B cell (primary cell): Measurements from ENCODE around the gene ZNF469.

Experiments
- EZH2 ChIP-seq: IDR thresholded peaks from 2 replicates; pipeline ENCODE4 v1.6.1; 2012; ENCODE audit warnings: borderline replicate concordance, low read depth, mild to moderate bottlenecking, moderate library complexity, low read length; ENCODE audit not compliant: insufficient read depth, poor library complexity, severe bottlenecking
- TF ChIP-seq, protein P1 (sequence below): fragments of 200-600 bp; IDR thresholded peaks from one replicate; pipeline ENCODE4 v1.8.0; 2022; ENCODE audit warnings: antibody characterized with exemption, mild to moderate bottlenecking

DNA sequence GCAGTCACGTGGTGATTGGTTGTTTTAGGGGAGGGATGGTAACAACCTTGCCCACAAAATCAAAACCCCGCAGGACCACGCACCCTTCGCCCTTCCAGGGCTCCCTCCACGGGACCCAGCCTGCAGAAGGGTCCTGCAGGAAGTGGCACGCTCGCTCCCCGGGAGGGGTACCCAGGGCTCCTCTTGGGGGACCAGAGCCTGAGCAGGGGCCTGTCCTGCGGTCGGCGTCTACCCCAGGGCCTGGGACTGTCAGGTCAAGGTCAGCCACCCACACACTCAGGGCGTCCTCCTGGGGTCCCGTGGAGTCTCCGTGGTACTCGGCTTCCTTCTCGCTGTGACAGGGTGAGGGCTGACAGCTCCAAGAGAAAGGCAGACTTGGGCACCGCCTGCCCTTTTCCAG lies 33.9 kb downstream of the ZNF469 start:
- TF ChIP-seq, protein P1, sequence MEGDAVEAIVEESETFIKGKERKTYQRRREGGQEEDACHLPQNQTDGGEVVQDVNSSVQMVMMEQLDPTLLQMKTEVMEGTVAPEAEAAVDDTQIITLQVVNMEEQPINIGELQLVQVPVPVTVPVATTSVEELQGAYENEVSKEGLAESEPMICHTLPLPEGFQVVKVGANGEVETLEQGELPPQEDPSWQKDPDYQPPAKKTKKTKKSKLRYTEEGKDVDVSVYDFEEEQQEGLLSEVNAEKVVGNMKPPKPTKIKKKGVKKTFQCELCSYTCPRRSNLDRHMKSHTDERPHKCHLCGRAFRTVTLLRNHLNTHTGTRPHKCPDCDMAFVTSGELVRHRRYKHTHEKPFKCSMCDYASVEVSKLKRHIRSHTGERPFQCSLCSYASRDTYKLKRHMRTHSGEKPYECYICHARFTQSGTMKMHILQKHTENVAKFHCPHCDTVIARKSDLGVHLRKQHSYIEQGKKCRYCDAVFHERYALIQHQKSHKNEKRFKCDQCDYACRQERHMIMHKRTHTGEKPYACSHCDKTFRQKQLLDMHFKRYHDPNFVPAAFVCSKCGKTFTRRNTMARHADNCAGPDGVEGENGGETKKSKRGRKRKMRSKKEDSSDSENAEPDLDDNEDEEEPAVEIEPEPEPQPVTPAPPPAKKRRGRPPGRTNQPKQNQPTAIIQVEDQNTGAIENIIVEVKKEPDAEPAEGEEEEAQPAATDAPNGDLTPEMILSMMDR: no peak
- TF ChIP-seq EZH2: no peak
